GM12872 (cell line): Measurements from ENCODE around the gene ARHGEF18.
A peak's percentile ranks its signal among the peaks of the same experiment; 100 is the strongest.

ENCODE experiments used
- CTCF ChIP-seq: IDR thresholded peaks from 3 replicates; pipeline ENCODE4 v1.5.1; 2011; ENCODE audit warnings: low read depth, mild to moderate bottlenecking, low read length, moderate library complexity; ENCODE audit not compliant: insufficient read depth

Gene ARHGEF18

GRCh38 chr19:7366701-7367420, 18.1 kb downstream of the ARHGEF18 start:
- TF ChIP-seq CTCF, result peak; percentile 71

GRCh38 chr19:7368456-7368855, 19.7 kb downstream of the ARHGEF18 start:
- TF ChIP-seq CTCF, result no peak

GRCh38 chr19:7370546-7370945, 21.8 kb downstream of the ARHGEF18 start:
- TF ChIP-seq CTCF, result no peak

GRCh38 chr19:7371001-7371400, 22.3 kb downstream of the ARHGEF18 start:
- no peak for TF ChIP-seq CTCF

GRCh38 chr19:7372810-7373209, 24.1 kb downstream of the ARHGEF18 start:
- no peak for TF ChIP-seq CTCF

GRCh38 chr19:7373862-7374261, 25.1 kb downstream of the ARHGEF18 start:
- TF ChIP-seq CTCF, result no peak

- no peak for TF ChIP-seq CTCF
Measured at GRCh38 chr19:7376151-7376852, 27.6 kb downstream of the ARHGEF18 start.
